GM23338 (cell line): ENCODE data around the gene NEURL1B. TPM values are rescaled to one million over a fixed set of nuclear protein-coding genes. Genes with fewer than 3 reads are reported as not detected.

Experiments
- ATAC-seq: fragments of 200-7000 bp; cut with Tn5 transposase; 3 replicates; pipeline ENCODE4 v1.9.1; 2020
- DNase-seq: peaks from one replicate; pipeline ENCODE4 v3.0.0-alpha.2; 2015; ENCODE audit warnings: low spot score
- H2AFZ ChIP-seq: fragments of 200-600 bp; sonication (generic); 2 replicates; pipeline ENCODE4 v1.8.0; 2016; ENCODE audit warnings: antibody characterized with exemption, mild to moderate bottlenecking, moderate library complexity
- H3F3A ChIP-seq: fragments of 200-600 bp; sonication (generic); replicated peaks from 2 replicates; pipeline ENCODE4 v1.8.0; 2017; ENCODE audit warnings: antibody characterized with exemption, mixed run types, low read depth
- H3K27ac ChIP-seq: fragments of 200-600 bp; sonication (generic); 2 replicates; pipeline ENCODE4 v1.6.1; 2016; ENCODE audit warnings: low read depth
- H3K27me3 ChIP-seq: fragments of 200-600 bp; sonication (generic); 2 replicates; pipeline ENCODE4 v1.8.0; 2016; ENCODE audit warnings: mild to moderate bottlenecking, mixed run types, moderate library complexity; ENCODE audit not compliant: insufficient read depth
- H3K36me3 ChIP-seq: fragments of 200-600 bp; sonication (generic); 2 replicates; pipeline ENCODE4 v1.8.0; 2016; ENCODE audit warnings: mild to moderate bottlenecking; ENCODE audit not compliant: insufficient read depth
- H3K4me1 ChIP-seq: fragments of 200-600 bp; sonication (generic); 2 replicates; pipeline ENCODE4 v1.8.0; 2016; ENCODE audit warnings: mild to moderate bottlenecking, moderate library complexity; ENCODE audit not compliant: insufficient read depth
- H3K4me2 ChIP-seq: fragments of 200-600 bp; sonication (generic); 2 replicates; pipeline ENCODE4 v1.7.1; 2017; ENCODE audit warnings: mixed run types
- H3K4me3 ChIP-seq: fragments of 200-600 bp; sonication (generic); 2 replicates; pipeline ENCODE4 v1.6.1; 2016; ENCODE audit warnings: mixed run types
- H3K79me2 ChIP-seq: fragments of 200-600 bp; sonication (generic); replicated peaks from 2 replicates; pipeline ENCODE4 v1.8.0; 2017; ENCODE audit warnings: mild to moderate bottlenecking; ENCODE audit not compliant: insufficient read depth
- H3K9me2 ChIP-seq: fragments of 200-600 bp; sonication (generic); 2 replicates; pipeline ENCODE4 v1.8.0; 2017; ENCODE audit not compliant: insufficient read depth
- H4K20me1 ChIP-seq: fragments of 200-600 bp; sonication (generic); replicated peaks from 2 replicates; pipeline ENCODE4 v1.8.0; 2017; ENCODE audit warnings: mild to moderate bottlenecking; ENCODE audit not compliant: insufficient read depth
- H3K27ac Mint-ChIP-seq: 2 replicates; pipeline ENCODE4 v1.8.0; 2020; ENCODE audit warnings: inconsistent platforms, mild to moderate bottlenecking, moderate library complexity, mixed read lengths
- H3K27me3 Mint-ChIP-seq: 3 replicates; pipeline ENCODE4 v1.8.0; 2022; ENCODE audit warnings: low read depth, mild to moderate bottlenecking, moderate library complexity, mixed read lengths, inconsistent platforms; ENCODE audit not compliant: insufficient read depth, poor library complexity
- H3K36me3 Mint-ChIP-seq: 3 replicates; pipeline ENCODE4 v1.8.0; 2021; ENCODE audit warnings: low read depth, mild to moderate bottlenecking, inconsistent platforms, moderate library complexity, mixed read lengths
- H3K4me1 Mint-ChIP-seq: 3 replicates; pipeline ENCODE4 v1.8.0; 2020; ENCODE audit warnings: mild to moderate bottlenecking, inconsistent platforms, mixed read lengths
- H3K4me3 Mint-ChIP-seq: 3 replicates; pipeline ENCODE4 v1.8.0; 2021; ENCODE audit warnings: moderate library complexity, mild to moderate bottlenecking, inconsistent platforms, mixed read lengths
- H3K9me3 Mint-ChIP-seq: 3 replicates; pipeline ENCODE4 v1.8.0; 2020; ENCODE audit warnings: moderate library complexity, mild to moderate bottlenecking, inconsistent platforms, mixed read lengths
- CTCF ChIP-seq, 2 experiments: fragments of 200-600 bp in 1 of 2; sonication (generic) in 1 of 2; conservative IDR thresholded peaks; 2 replicates each; pipeline versions ENCODE4 v1.5.1 to v1.6.1; 2016 to 2017; ENCODE audit warnings: antibody characterized with exemption in 2 of 2, low read depth in 2 of 2, mild to moderate bottlenecking in 2 of 2, moderate library complexity in 1 of 2
- ETS1 ChIP-seq: IDR thresholded peaks from 2 replicates; pipeline ENCODE4 v1.6.1; 2016; ENCODE audit warnings: antibody characterized with exemption
- JUNB ChIP-seq: IDR thresholded peaks from one replicate; pipeline ENCODE4 v1.6.1; 2016; ENCODE audit warnings: antibody characterized with exemption; ENCODE audit not compliant: unreplicated experiment
- POLR2AphosphoS5 ChIP-seq: IDR thresholded peaks from 2 replicates; pipeline ENCODE4 v1.6.1; 2016; ENCODE audit warnings: antibody characterized with exemption, low read depth
- REST ChIP-seq: IDR thresholded peaks from one replicate; pipeline ENCODE4 v1.6.1; 2018; ENCODE audit warnings: antibody characterized with exemption; ENCODE audit not compliant: unreplicated experiment
- STAT1 ChIP-seq: IDR thresholded peaks from one replicate; pipeline ENCODE4 v1.6.1; 2016; ENCODE audit warnings: antibody characterized with exemption; ENCODE audit not compliant: unreplicated experiment
- ZNF114 ChIP-seq: fragments of 250-450 bp; sonication (Bioruptor Pico); IDR thresholded peaks from 2 replicates; pipeline ENCODE4 v1.5.0; 2020; ENCODE audit warnings: mild to moderate bottlenecking, moderate library complexity
- ZNF462 ChIP-seq: fragments of 250-450 bp; sonication (Bioruptor Pico); IDR thresholded peaks from 2 replicates; pipeline ENCODE4 v1.5.0; 2020; ENCODE audit warnings: mild to moderate bottlenecking, moderate library complexity
- polyA plus RNA-seq: library from polyadenylated mRNA; unstranded; fragments of >200 nt; fragmentation: Nextera tagmentation; extraction: Ambion mirVana; gene quantifications from 2 replicates; pipeline ENCODE4 v1.2.1, GENCODE V29; 2016
- total RNA-seq: library from RNA; depleted of rRNA; stranded (reverse); fragments of >200 nt; shearing (Covaris generic); gene quantifications from 2 replicates; pipeline ENCODE4 v1.2.3, GENCODE V29; 2014

The NEURL1B gene
- total and polyA plus RNA-seq, 2 experiments from 2014 or later = 1.9 to 13.3 TPM

- peaks cover 4% of the 10 kb centered on the region for H3K27me3 Mint-ChIP-seq
- Histone ChIP-seq H4K20me1 (no peaks in the 10 kb centered on the region), H3K36me3 (no peaks in the 10 kb centered on the region), H3K79me2 (no peaks in the 10 kb centered on the region), H3K4me3 (no peak overlapping the region), H3F3A (no peaks in the 10 kb centered on the region), H2AFZ (no peak overlapping the region), H3K27ac (no peak overlapping the region), H3K4me1 (no peaks in the 10 kb centered on the region), H3K4me2 (no peak overlapping the region), H3K27me3 (no peaks in the 10 kb centered on the region), H3K9me2 (no peaks in the 10 kb centered on the region)
- DNase-seq (no peak), ATAC-seq (no peak)
- no peaks in the 10 kb centered on the region for H3K9me3 Mint-ChIP-seq
- TF ChIP-seq ETS1 = no peak
- TF ChIP-seq CTCF (conservative IDR thresholded peaks at IDR 0.05; ENCODE audit: low read depth in 2 of 2) = no peak
- no peak for TF ChIP-seq ZNF462
- TF ChIP-seq POLR2AphosphoS5 = no peak
- no peak for TF ChIP-seq REST
- no peak for TF ChIP-seq ZNF114 (CRISPR knock-in tag)
- TF ChIP-seq JUNB = no peak
- no peak for TF ChIP-seq STAT1
- H3K27ac Mint-ChIP-seq = no peak overlapping the region
- no peaks in the 10 kb centered on the region for H3K4me1 Mint-ChIP-seq
- no peak overlapping the region for H3K4me3 Mint-ChIP-seq
- H3K36me3 Mint-ChIP-seq = no peaks in the 10 kb centered on the region
Measured at GRCh38 chr5:172729588-172729987, 88.5 kb downstream of the NEURL1B start.
